Endothelial cell of umbilical vein (primary cell): ENCODE data around the gene NEBL. TPM values are rescaled to one million over a fixed set of nuclear protein-coding genes. Genes with fewer than 3 reads are reported as not detected.

ENCODE experiments used
- BruUV-seq: library from RNA; stranded (reverse); fragments of 400-500 nt; replicated peaks from 2 replicates; lab custom pipeline; 2021; lab: Mats Ljungman, UMichigan
- CTCF ChIA-PET: fragments of 300-600, 350-600 bp; sonication (Branson Sonifier 250); formaldehyde crosslinking; loops from one replicate; lab custom pipeline; 2021; ENCODE audit warnings: antibody characterized with exemption, inconsistent platforms; lab: Charles Lee
- POLR2A ChIA-PET: fragments of 300-600, 350-600 bp; sonication (Branson Sonifier 250); formaldehyde crosslinking; loops from one replicate; lab custom pipeline; 2021; ENCODE audit warnings: antibody characterized with exemption, inconsistent platforms; lab: Charles Lee
- DNase-seq: peaks from one replicate; pipeline ENCODE4 v3.0.0-alpha.2; 2011; ENCODE audit warnings: low read depth, low spot score
- FAIRE-seq: peaks from 2 replicates; lab custom pipeline; 2011; peaks lifted over from hg19 to GRCh38; lab: Jason Lieb, UNC
- H2AFZ ChIP-seq: 2 replicates; pipeline ENCODE4 v1.6.0; 2012; ENCODE audit warnings: low read depth, low read length, control low read depth, inconsistent platforms
- H3K27ac ChIP-seq: 2 replicates; pipeline ENCODE4 v1.5.1; 2011; ENCODE audit warnings: low read depth, mild to moderate bottlenecking, control low read depth, low read length, moderate library complexity; ENCODE audit not compliant: insufficient read depth
- H3K27me3 ChIP-seq, 2 experiments: 2 replicates each; pipeline versions ENCODE4 v1.6.0 to v1.6.1; 2011; ENCODE audit warnings: low read length in 2 of 2, mixed read lengths in 1 of 2; ENCODE audit not compliant: control insufficient read depth in 2 of 2, insufficient read depth in 2 of 2
- H3K36me3 ChIP-seq, 2 experiments: 2 replicates in 1 of 2; 3 replicates in 1 of 2; pipeline ENCODE4 v1.5.1; 2011; ENCODE audit warnings: low read length in 2 of 2, mild to moderate bottlenecking in 1 of 2, moderate library complexity in 1 of 2; ENCODE audit not compliant: control insufficient read depth in 2 of 2, insufficient read depth in 2 of 2; ENCODE audit errors: extremely low read depth in 1 of 2
- H3K4me1 ChIP-seq: 3 replicates; pipeline ENCODE4 v1.5.1; 2011; ENCODE audit warnings: mild to moderate bottlenecking, low read length; ENCODE audit not compliant: control insufficient read depth, insufficient read depth; ENCODE audit errors: extremely low read depth
- H3K4me2 ChIP-seq: 2 replicates; pipeline ENCODE4 v1.6.1; 2011; ENCODE audit warnings: low read length, control low read depth, mixed read lengths; ENCODE audit not compliant: insufficient read depth
- H3K4me3 ChIP-seq, 3 experiments: fragments of 200-600 bp in 1 of 3; sonication (generic), shearing (Covaris generic) in 1 of 3; replicated peaks in 1 of 3; 2 replicates each; pipeline ENCODE4 v1.5.1; 2011 to 2016; ENCODE audit warnings: control low read depth in 3 of 3, low read length in 3 of 3, mild to moderate bottlenecking in 2 of 3, inconsistent platforms in 1 of 3, low read depth in 1 of 3, moderate library complexity in 1 of 3; ENCODE audit not compliant: insufficient read depth in 1 of 3
- H3K79me2 ChIP-seq: 2 replicates; pipeline ENCODE4 v1.6.0; 2012; ENCODE audit warnings: low read length, inconsistent platforms; ENCODE audit not compliant: control insufficient read depth, insufficient read depth
- H3K9ac ChIP-seq: replicated peaks from 2 replicates; pipeline ENCODE3; 2011; ENCODE audit warnings: low read length, control low read depth; ENCODE audit not compliant: insufficient read depth; ENCODE audit errors: extremely low read depth
- H3K9me1 ChIP-seq: replicated peaks from 3 replicates; pipeline ENCODE4 v1.6.0; 2011; ENCODE audit warnings: mild to moderate bottlenecking, low read length; ENCODE audit not compliant: control insufficient read depth, insufficient read depth; ENCODE audit errors: extremely low read depth
- H3K9me3 ChIP-seq: replicated peaks from 2 replicates; pipeline ENCODE4 v1.5.1; 2012; ENCODE audit warnings: low read length, inconsistent platforms; ENCODE audit not compliant: control insufficient read depth, insufficient read depth
- H4K20me1 ChIP-seq: replicated peaks from 2 replicates; pipeline ENCODE3; 2011; ENCODE audit warnings: mild to moderate bottlenecking, low read length; ENCODE audit not compliant: control insufficient read depth, insufficient read depth; ENCODE audit errors: extremely low read depth
- EZH2 ChIP-seq: IDR thresholded peaks from 2 replicates; pipeline ENCODE4 v1.6.1; 2012; ENCODE audit warnings: borderline replicate concordance, low read depth, mild to moderate bottlenecking, moderate library complexity, low read length, inconsistent platforms; ENCODE audit not compliant: severe bottlenecking
- FOS ChIP-seq: IDR thresholded peaks from 2 replicates; pipeline ENCODE4 v1.6.1; 2011; ENCODE audit warnings: mild to moderate bottlenecking, low read length, moderate library complexity, borderline replicate concordance; ENCODE audit not compliant: insufficient read depth
- GATA2 ChIP-seq: IDR thresholded peaks from 2 replicates; pipeline ENCODE4 v1.7.0; 2011; ENCODE audit warnings: low read depth, mild to moderate bottlenecking, moderate library complexity, mixed read lengths, low read length; ENCODE audit not compliant: insufficient read length, insufficient read depth
- JUN ChIP-seq: IDR thresholded peaks from 2 replicates; pipeline ENCODE4 v1.6.1; 2011; ENCODE audit warnings: borderline replicate concordance, low read depth; ENCODE audit not compliant: insufficient read length, insufficient read depth
- MYC ChIP-seq: IDR thresholded peaks from one replicate; pipeline ENCODE4 v1.6.1; 2011; ENCODE audit warnings: mild to moderate bottlenecking, low read depth, low read length
- POLR2A ChIP-seq: IDR thresholded peaks from 2 replicates; pipeline ENCODE4 v1.6.1; 2012; ENCODE audit warnings: low read depth, mild to moderate bottlenecking, control low read depth, low read length
- POLR2AphosphoS5 ChIP-seq: IDR thresholded peaks from 2 replicates; pipeline ENCODE4 v1.6.1; 2012; ENCODE audit warnings: low read depth, mild to moderate bottlenecking, control low read depth, low read length, moderate library complexity; ENCODE audit not compliant: insufficient read depth
- dilution Hi-C: fragments of 300-500 bp; cut with MboI; formaldehyde crosslinking; loops from one replicate; pipeline ENCODE4 v1.15.0; 2019; ENCODE audit warnings: low sequenced_read_pairs; ENCODE audit not compliant: extremely low pct_ligation_motif_present
- intact Hi-C: fragments of 100-400 bp; cut with micrococcal nuclease; formaldehyde crosslinking; loops from one replicate; pipeline ENCODE4 v1.10.0; 2022
- polyA plus RNA-seq, 4 experiments: library from polyadenylated mRNA; depleted of rRNA in 3 of 4; stranded (reverse) in 3 of 4; unstranded in 1 of 4; fragments of >200 nt; gene quantifications; 2 replicates each; pipeline versions ENCODE4 v1.2.1 to v1.2.3, GENCODE V29; 2011 to 2012; ENCODE audit warnings: missing spikeins in 1 of 4
- total RNA-seq: library from RNA; stranded (reverse); gene quantifications from 2 replicates; pipeline ENCODE4 v1.2.3, GENCODE V29; 2021
- TF ChIP-seq, protein P1 (sequence below): IDR thresholded peaks from 2 replicates; pipeline ENCODE4 v1.6.1; 2011; ENCODE audit not compliant: insufficient read depth, insufficient read length
- TF ChIP-seq, protein P2 (sequence below), 2 donors: IDR thresholded peaks; 1 replicate in 1 of 2; 2 replicates in 1 of 2; pipeline ENCODE4 v1.5.1; 2011; ENCODE audit warnings: low read length in 2 of 2, mild to moderate bottlenecking in 2 of 2, moderate library complexity in 2 of 2, control low read depth in 1 of 2, inconsistent platforms in 1 of 2, low read depth in 1 of 2; ENCODE audit not compliant: insufficient read depth in 1 of 2; ENCODE audit errors: extremely low read depth in 1 of 2

NEBL gene
- total and polyA plus RNA-seq, 2 donors (not counting 3 experiments of a cell fraction or from before 2014, with no cell fraction given): 0.17 to 0.66 TPM

DNA sequence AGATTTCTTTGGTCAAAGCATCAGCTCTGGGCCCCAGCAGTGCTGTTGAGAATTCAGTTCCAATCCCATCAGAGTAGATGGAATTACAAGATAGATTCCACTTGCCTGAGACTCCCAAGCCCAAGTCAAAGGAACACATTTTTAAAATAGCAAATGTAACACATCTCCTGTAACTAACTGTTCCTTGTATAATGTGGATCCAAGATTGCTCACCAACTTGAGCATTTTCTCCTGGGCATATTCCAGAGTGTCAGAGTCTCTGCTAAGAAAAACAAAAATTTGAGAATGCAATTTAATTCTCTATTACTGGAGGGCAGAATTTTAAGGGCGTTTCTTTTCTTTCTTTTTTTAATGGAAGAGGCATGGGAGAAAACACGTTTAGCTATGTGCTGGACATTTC is 136.7 kb downstream of the NEBL start:
- no peak overlapping the region for H3K4me2 ChIP-seq
- CTCF ChIA-PET: no interaction called here
- no peak overlapping the region for H3K9ac ChIP-seq
- H3K79me2 ChIP-seq: no peaks in the 10 kb centered on the region
- TF ChIP-seq JUN (no peak), POLR2A (no peak), GATA2 (no peak), FOS (no peak), EZH2 (no peak), MYC (no peak), POLR2AphosphoS5 (no peak)
- TF ChIP-seq, protein P1, sequence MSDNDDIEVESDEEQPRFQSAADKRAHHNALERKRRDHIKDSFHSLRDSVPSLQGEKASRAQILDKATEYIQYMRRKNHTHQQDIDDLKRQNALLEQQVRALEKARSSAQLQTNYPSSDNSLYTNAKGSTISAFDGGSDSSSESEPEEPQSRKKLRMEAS: no peak
- TF ChIP-seq, protein P2, sequence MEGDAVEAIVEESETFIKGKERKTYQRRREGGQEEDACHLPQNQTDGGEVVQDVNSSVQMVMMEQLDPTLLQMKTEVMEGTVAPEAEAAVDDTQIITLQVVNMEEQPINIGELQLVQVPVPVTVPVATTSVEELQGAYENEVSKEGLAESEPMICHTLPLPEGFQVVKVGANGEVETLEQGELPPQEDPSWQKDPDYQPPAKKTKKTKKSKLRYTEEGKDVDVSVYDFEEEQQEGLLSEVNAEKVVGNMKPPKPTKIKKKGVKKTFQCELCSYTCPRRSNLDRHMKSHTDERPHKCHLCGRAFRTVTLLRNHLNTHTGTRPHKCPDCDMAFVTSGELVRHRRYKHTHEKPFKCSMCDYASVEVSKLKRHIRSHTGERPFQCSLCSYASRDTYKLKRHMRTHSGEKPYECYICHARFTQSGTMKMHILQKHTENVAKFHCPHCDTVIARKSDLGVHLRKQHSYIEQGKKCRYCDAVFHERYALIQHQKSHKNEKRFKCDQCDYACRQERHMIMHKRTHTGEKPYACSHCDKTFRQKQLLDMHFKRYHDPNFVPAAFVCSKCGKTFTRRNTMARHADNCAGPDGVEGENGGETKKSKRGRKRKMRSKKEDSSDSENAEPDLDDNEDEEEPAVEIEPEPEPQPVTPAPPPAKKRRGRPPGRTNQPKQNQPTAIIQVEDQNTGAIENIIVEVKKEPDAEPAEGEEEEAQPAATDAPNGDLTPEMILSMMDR (IDR thresholded peaks at IDR 0.05; ENCODE audit: extremely low read depth in 1 of 2, insufficient read depth in 1 of 2, low read depth in 1 of 2, low read length in 2 of 2): no peak
- POLR2A ChIA-PET: no interaction called here
- no peak overlapping the region for H2AFZ ChIP-seq
- H3K4me3 ChIP-seq: no peak overlapping the region
- H3K4me1 ChIP-seq: no peaks in the 10 kb centered on the region
- no peaks in the 10 kb centered on the region for H3K9me3 ChIP-seq
- no peaks in the 10 kb centered on the region for H3K36me3 ChIP-seq
- no peak for FAIRE-seq
- BruUV-seq: no TSS peak
- no peaks in the 10 kb centered on the region for H4K20me1 ChIP-seq
- no peak overlapping the region for H3K27ac ChIP-seq
- dilution Hi-C loops: no loop called here
- DNase-seq: no peak
- H3K27me3 ChIP-seq: no peaks in the 10 kb centered on the region
- intact Hi-C loops: no loop called here
- H3K9me1 ChIP-seq: no peaks in the 10 kb centered on the region
